ENCODE results near the gene GPR137B. TPM values are rescaled to one million over a fixed set of nuclear protein-coding genes. Genes with fewer than 3 reads are reported as not detected.

Gene GPR137B
- total and polyA plus RNA-seq, 2 of the 13 experiments (the other 11 are each of a cell fraction or from before 2014, with no cell fraction given), result 0.31 to 0.41 TPM

DNA sequence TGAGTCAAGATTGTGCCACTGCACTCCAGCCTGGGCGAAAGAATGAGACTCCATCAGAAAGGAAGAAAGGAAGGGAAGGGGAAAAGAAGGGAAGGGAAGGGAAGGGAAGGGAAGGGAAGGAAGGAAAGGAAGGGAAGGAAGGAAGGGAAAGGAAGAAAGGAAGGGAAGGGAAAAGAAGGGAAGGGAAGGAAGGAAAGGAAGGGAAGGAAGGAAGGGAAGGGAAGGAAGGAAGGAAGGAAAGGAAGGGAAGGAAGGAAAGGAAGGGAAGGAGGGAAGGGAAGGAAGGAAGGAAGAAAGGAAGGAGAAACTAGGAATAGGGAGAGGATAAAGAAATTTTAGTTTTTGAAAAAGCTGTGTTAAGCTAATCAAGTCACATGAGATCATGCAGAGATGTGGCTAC lies 44.1 kb upstream of the GPR137B start:
- H3K9ac ChIP-seq (ENCODE audit: insufficient read depth, low read depth, low read length), result no peak overlapping the region
- no peak overlapping the region for H3K27ac ChIP-seq (ENCODE audit: extremely low read length, insufficient read depth, low read length)
- TF ChIP-seq FOSL2 (CRISPR knock-in tag; IDR thresholded peaks at IDR 0.05) (no peak), ZNF549 (CRISPR knock-in tag; IDR thresholded peaks at IDR 0.05) (no peak), PCBP1 (IDR thresholded peaks at IDR 0.05; ENCODE audit: borderline replicate concordance, low read depth, low read length) (0 out of 2 replicates have a peak, but pooled peaks have one; percentile 44), PCBP2 (optimal IDR thresholded peaks at IDR 0.05; ENCODE audit: low read depth, low read length, poor library complexity, severe bottlenecking) (peak; percentile 71), HNRNPK (IDR thresholded peaks at IDR 0.05; ENCODE audit: low read depth, low read length, poor library complexity, severe bottlenecking) (peak; percentile 75)
- TF ChIP-seq, protein P1, sequence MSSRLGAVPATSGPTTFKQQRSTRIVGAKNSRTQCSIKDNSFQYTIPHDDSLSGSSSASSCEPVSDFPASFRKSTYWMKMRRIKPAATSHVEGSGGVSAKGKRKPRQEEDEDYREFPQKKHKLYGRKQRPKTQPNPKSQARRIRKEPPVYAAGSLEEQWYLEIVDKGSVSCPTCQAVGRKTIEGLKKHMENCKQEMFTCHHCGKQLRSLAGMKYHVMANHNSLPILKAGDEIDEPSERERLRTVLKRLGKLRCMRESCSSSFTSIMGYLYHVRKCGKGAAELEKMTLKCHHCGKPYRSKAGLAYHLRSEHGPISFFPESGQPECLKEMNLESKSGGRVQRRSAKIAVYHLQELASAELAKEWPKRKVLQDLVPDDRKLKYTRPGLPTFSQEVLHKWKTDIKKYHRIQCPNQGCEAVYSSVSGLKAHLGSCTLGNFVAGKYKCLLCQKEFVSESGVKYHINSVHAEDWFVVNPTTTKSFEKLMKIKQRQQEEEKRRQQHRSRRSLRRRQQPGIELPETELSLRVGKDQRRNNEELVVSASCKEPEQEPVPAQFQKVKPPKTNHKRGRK (CRISPR knock-in tag; IDR thresholded peaks at IDR 0.05), result peak; percentile 82
- FAIRE-seq, result no peak
- H3K4me3 ChIP-seq (replicated peaks in 1 of 3; ENCODE audit: insufficient read depth in 1 of 3, low read depth in 2 of 3, low read length in 3 of 3), result no peak overlapping the region
- no peak for ATAC-seq
- WGBS (ENCODE audit: low lambda C conversion rate), result 100% methylated on average over 1 of the region's 1 CpG
- no peaks in the 10 kb centered on the region for H3K36me3 ChIP-seq (replicated peaks in 1 of 2; ENCODE audit: control insufficient read depth in 1 of 2, insufficient read depth in 2 of 2, low read length in 2 of 2)
- in situ Hi-C loops (cut with HindIII; ENCODE audit: extremely low pct_ligation_motif_present, low pct_unique_long_range_greater_than_20kb), result no loop called here
- ChIA-PET CTCF (ENCODE audit: low intra/inter-chr PET ratio, low total read pairs) (no interaction called here), POLR2A (no interaction called here)
- no peaks in the 10 kb centered on the region for H4K20me1 ChIP-seq (ENCODE audit: insufficient read depth, low read length)
- DNase-seq (ENCODE audit: low spot score), result no peak
- H3K79me2 ChIP-seq (ENCODE audit: insufficient read depth, low read length), result no peaks in the 10 kb centered on the region
- no peak overlapping the region for H3K4me2 ChIP-seq (ENCODE audit: low read depth, low read length)
- H3K27me3 ChIP-seq (ENCODE audit: control insufficient read depth in 1 of 2, insufficient read depth in 2 of 2, low read length in 2 of 2), result no peaks in the 10 kb centered on the region
- H3K9me3 ChIP-seq (ENCODE audit: low read length), result peaks cover 10% of the 10 kb centered on the region; the same call in 1 of the 2 replicates
- H3K4me1 ChIP-seq (ENCODE audit: insufficient read depth, low read length), result peaks cover 26% of the 10 kb centered on the region
- intact Hi-C loops (cut with micrococcal nuclease; ENCODE audit: unreplicated experiment), result no loop called here
- no peak overlapping the region for H2AFZ ChIP-seq (ENCODE audit: low read length)
- no TSS peak for BruUV-seq (replicated peaks)

DNA sequence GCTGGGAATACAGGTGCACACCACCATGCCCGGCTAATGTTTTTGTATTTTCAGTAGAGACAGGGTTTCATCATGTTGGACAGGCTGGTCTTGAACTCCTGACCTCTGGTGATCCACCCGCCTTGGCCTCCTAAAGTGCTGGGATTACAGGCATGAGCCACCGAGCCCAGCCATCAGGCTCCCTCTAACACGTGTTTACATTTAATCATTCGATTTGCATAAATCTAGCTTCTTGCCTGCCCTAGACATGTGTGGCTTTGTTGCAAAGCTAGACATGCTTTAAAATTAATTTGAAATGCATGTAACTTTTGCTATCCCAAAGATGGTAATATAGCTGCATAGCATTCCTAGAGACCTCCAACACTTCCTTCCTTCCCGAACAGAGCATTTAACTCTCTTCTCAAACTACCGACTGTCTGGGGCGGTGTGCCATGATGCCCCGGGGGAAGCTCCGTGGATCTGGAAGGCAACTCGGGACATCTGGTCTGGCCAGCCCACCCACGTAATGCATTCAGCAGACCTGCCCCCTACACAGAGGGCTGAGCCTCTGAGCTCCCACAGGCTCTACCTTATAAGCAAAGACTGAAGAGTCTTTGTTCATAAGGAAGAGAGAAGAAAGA lies 42.9 kb upstream of the GPR137B start:
- WGBS (ENCODE audit: low lambda C conversion rate), result 36% methylated on average over 12 of the region's 12 CpGs
- no peak for FAIRE-seq
- in situ Hi-C loops (cut with HindIII; ENCODE audit: extremely low pct_ligation_motif_present, low pct_unique_long_range_greater_than_20kb), result no loop called here
- no peak for ATAC-seq
- Histone ChIP-seq H3K27ac (ENCODE audit: extremely low read length, insufficient read depth, low read length) (no peak overlapping the region), H4K20me1 (ENCODE audit: insufficient read depth, low read length) (no peaks in the 10 kb centered on the region), H3K9ac (ENCODE audit: insufficient read depth, low read depth, low read length) (no peak overlapping the region), H2AFZ (ENCODE audit: low read length) (no peak overlapping the region), H3K4me3 (replicated peaks in 1 of 3; ENCODE audit: insufficient read depth in 1 of 3, low read depth in 2 of 3, low read length in 3 of 3) (no peak overlapping the region), H3K4me1 (ENCODE audit: insufficient read depth, low read length) (peaks cover 33% of the 10 kb centered on the region), H3K4me2 (ENCODE audit: low read depth, low read length) (no peak overlapping the region), H3K79me2 (ENCODE audit: insufficient read depth, low read length) (no peaks in the 10 kb centered on the region), H3K27me3 (ENCODE audit: control insufficient read depth in 1 of 2, insufficient read depth in 2 of 2, low read length in 2 of 2) (0 out of 5 replicates have a peak, but pooled peaks cover 0 to under 1% of the 10 kb centered on the region in 2 experiments), H3K9me3 (ENCODE audit: low read length) (peaks cover 10% of the 10 kb centered on the region; the same call in 1 of the 2 replicates), H3K36me3 (replicated peaks in 1 of 2; ENCODE audit: control insufficient read depth in 1 of 2, insufficient read depth in 2 of 2, low read length in 2 of 2) (no peaks in the 10 kb centered on the region)
- no TSS peak for BruUV-seq (replicated peaks)
- DNase-seq (ENCODE audit: low spot score), result no peak
- intact Hi-C loops (cut with micrococcal nuclease; ENCODE audit: unreplicated experiment), result no loop called here
- POLR2A ChIA-PET, result no interaction called here
- CTCF ChIA-PET (ENCODE audit: low intra/inter-chr PET ratio, low total read pairs), result no interaction called here
- TF ChIP-seq ZSCAN31 (CRISPR knock-in tag; IDR thresholded peaks at IDR 0.05; ENCODE audit: low read depth) (no peak), SP2 (CRISPR knock-in tag; IDR thresholded peaks at IDR 0.05) (no peak), JUND (CRISPR knock-in tag; IDR thresholded peaks at IDR 0.05) (no peak), GATA4 (IDR thresholded peaks at IDR 0.05; ENCODE audit: borderline replicate concordance, low read depth) (no peak), GATAD1 (CRISPR knock-in tag; IDR thresholded peaks at IDR 0.05) (no peak), HOXA9 (CRISPR knock-in tag; IDR thresholded peaks at IDR 0.05; ENCODE audit: borderline replicate concordance) (no peak)
- TF ChIP-seq, protein P2, sequence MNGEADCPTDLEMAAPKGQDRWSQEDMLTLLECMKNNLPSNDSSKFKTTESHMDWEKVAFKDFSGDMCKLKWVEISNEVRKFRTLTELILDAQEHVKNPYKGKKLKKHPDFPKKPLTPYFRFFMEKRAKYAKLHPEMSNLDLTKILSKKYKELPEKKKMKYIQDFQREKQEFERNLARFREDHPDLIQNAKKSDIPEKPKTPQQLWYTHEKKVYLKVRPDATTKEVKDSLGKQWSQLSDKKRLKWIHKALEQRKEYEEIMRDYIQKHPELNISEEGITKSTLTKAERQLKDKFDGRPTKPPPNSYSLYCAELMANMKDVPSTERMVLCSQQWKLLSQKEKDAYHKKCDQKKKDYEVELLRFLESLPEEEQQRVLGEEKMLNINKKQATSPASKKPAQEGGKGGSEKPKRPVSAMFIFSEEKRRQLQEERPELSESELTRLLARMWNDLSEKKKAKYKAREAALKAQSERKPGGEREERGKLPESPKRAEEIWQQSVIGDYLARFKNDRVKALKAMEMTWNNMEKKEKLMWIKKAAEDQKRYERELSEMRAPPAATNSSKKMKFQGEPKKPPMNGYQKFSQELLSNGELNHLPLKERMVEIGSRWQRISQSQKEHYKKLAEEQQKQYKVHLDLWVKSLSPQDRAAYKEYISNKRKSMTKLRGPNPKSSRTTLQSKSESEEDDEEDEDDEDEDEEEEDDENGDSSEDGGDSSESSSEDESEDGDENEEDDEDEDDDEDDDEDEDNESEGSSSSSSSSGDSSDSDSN (CRISPR knock-in tag; IDR thresholded peaks at IDR 0.05), result no peak
- TF ChIP-seq, protein P3, sequence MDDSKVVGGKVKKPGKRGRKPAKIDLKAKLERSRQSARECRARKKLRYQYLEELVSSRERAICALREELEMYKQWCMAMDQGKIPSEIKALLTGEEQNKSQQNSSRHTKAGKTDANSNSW (CRISPR knock-in tag; IDR thresholded peaks at IDR 0.05; ENCODE audit: borderline replicate concordance), result no peak

Measured in HepG2 (cell line).